ENCODE data around the gene OR13A1. TPM values are rescaled to one million over a fixed set of nuclear protein-coding genes. Genes with fewer than 3 reads are reported as not detected.
"Not testable (repeated sequence)": the region's sequence is repeated elsewhere in the genome, so short reads cannot be mapped to it uniquely, and the experiment has no call there.

Gene OR13A1
- total RNA-seq, 1 experiment from 2014 or later = 0.15 TPM

DNA sequence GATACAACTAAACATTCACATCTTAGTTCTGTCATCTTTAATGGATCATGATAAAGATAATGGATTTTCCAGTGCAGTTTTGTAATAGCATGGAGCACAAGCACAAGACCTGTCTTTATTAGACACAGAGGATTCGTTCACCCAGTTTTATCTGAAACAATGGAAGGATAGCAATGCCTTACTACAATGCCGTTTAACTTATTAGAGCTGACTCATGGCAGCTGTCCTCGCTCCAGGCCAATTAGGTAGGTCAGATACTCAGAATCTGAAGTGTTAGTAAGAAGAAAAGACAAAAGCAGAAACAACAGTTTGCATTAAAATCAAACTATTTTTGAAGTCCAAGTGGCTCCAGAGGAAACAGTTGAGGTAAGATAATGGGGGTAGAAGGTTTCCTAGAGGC is 12.8 kb downstream of the OR13A1 start:
- no peak overlapping the region for H3K27ac Mint-ChIP-seq
- TF ChIP-seq, protein P1, sequence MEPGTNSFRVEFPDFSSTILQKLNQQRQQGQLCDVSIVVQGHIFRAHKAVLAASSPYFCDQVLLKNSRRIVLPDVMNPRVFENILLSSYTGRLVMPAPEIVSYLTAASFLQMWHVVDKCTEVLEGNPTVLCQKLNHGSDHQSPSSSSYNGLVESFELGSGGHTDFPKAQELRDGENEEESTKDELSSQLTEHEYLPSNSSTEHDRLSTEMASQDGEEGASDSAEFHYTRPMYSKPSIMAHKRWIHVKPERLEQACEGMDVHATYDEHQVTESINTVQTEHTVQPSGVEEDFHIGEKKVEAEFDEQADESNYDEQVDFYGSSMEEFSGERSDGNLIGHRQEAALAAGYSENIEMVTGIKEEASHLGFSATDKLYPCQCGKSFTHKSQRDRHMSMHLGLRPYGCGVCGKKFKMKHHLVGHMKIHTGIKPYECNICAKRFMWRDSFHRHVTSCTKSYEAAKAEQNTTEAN (CRISPR knock-in tag; IDR thresholded peaks at IDR 0.05) = no peak
- TF ChIP-seq CBFB (CRISPR knock-in tag; IDR thresholded peaks at IDR 0.05; ENCODE audit: low read depth) (no peak), ZNF219 (CRISPR knock-in tag; IDR thresholded peaks at IDR 0.05; ENCODE audit: borderline replicate concordance) (no peak), TP53 (CRISPR knock-in tag; IDR thresholded peaks at IDR 0.05) (no peak), ATF1 (CRISPR knock-in tag; IDR thresholded peaks at IDR 0.05) (no peak), ZBTB21 (CRISPR knock-in tag; IDR thresholded peaks at IDR 0.05; ENCODE audit: borderline replicate concordance) (no peak), NFATC4 (CRISPR knock-in tag; IDR thresholded peaks at IDR 0.05) (no peak), JAZF1 (CRISPR knock-in tag; IDR thresholded peaks at IDR 0.05) (no peak), MXD4 (CRISPR knock-in tag; IDR thresholded peaks at IDR 0.05; ENCODE audit: borderline replicate concordance) (no peak), ZNF396 (CRISPR knock-in tag; IDR thresholded peaks at IDR 0.05; ENCODE audit: borderline replicate concordance) (no peak), SMAD3 (CRISPR knock-in tag; IDR thresholded peaks at IDR 0.05; ENCODE audit: borderline replicate concordance) (no peak), JUN (CRISPR knock-in tag; IDR thresholded peaks at IDR 0.05) (no peak), HMGA2 (CRISPR knock-in tag; IDR thresholded peaks at IDR 0.05) (no peak)
- TF ChIP-seq, protein P2, sequence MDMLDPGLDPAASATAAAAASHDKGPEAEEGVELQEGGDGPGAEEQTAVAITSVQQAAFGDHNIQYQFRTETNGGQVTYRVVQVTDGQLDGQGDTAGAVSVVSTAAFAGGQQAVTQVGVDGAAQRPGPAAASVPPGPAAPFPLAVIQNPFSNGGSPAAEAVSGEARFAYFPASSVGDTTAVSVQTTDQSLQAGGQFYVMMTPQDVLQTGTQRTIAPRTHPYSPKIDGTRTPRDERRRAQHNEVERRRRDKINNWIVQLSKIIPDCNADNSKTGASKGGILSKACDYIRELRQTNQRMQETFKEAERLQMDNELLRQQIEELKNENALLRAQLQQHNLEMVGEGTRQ (CRISPR knock-in tag; IDR thresholded peaks at IDR 0.05) = no peak
- TF ChIP-seq, protein P3, sequence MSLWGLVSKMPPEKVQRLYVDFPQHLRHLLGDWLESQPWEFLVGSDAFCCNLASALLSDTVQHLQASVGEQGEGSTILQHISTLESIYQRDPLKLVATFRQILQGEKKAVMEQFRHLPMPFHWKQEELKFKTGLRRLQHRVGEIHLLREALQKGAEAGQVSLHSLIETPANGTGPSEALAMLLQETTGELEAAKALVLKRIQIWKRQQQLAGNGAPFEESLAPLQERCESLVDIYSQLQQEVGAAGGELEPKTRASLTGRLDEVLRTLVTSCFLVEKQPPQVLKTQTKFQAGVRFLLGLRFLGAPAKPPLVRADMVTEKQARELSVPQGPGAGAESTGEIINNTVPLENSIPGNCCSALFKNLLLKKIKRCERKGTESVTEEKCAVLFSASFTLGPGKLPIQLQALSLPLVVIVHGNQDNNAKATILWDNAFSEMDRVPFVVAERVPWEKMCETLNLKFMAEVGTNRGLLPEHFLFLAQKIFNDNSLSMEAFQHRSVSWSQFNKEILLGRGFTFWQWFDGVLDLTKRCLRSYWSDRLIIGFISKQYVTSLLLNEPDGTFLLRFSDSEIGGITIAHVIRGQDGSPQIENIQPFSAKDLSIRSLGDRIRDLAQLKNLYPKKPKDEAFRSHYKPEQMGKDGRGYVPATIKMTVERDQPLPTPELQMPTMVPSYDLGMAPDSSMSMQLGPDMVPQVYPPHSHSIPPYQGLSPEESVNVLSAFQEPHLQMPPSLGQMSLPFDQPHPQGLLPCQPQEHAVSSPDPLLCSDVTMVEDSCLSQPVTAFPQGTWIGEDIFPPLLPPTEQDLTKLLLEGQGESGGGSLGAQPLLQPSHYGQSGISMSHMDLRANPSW (CRISPR knock-in tag; conservative IDR thresholded peaks at IDR 0.05; ENCODE audit: low read depth) = no peak
- TF ChIP-seq, protein P4, sequence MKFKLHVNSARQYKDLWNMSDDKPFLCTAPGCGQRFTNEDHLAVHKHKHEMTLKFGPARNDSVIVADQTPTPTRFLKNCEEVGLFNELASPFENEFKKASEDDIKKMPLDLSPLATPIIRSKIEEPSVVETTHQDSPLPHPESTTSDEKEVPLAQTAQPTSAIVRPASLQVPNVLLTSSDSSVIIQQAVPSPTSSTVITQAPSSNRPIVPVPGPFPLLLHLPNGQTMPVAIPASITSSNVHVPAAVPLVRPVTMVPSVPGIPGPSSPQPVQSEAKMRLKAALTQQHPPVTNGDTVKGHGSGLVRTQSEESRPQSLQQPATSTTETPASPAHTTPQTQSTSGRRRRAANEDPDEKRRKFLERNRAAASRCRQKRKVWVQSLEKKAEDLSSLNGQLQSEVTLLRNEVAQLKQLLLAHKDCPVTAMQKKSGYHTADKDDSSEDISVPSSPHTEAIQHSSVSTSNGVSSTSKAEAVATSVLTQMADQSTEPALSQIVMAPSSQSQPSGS (CRISPR knock-in tag; IDR thresholded peaks at IDR 0.05; ENCODE audit: borderline replicate concordance, low read depth) = no peak
- TF ChIP-seq, protein P5, sequence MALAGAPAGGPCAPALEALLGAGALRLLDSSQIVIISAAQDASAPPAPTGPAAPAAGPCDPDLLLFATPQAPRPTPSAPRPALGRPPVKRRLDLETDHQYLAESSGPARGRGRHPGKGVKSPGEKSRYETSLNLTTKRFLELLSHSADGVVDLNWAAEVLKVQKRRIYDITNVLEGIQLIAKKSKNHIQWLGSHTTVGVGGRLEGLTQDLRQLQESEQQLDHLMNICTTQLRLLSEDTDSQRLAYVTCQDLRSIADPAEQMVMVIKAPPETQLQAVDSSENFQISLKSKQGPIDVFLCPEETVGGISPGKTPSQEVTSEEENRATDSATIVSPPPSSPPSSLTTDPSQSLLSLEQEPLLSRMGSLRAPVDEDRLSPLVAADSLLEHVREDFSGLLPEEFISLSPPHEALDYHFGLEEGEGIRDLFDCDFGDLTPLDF (CRISPR knock-in tag; IDR thresholded peaks at IDR 0.05) = no peak
- TF ChIP-seq, protein P6, sequence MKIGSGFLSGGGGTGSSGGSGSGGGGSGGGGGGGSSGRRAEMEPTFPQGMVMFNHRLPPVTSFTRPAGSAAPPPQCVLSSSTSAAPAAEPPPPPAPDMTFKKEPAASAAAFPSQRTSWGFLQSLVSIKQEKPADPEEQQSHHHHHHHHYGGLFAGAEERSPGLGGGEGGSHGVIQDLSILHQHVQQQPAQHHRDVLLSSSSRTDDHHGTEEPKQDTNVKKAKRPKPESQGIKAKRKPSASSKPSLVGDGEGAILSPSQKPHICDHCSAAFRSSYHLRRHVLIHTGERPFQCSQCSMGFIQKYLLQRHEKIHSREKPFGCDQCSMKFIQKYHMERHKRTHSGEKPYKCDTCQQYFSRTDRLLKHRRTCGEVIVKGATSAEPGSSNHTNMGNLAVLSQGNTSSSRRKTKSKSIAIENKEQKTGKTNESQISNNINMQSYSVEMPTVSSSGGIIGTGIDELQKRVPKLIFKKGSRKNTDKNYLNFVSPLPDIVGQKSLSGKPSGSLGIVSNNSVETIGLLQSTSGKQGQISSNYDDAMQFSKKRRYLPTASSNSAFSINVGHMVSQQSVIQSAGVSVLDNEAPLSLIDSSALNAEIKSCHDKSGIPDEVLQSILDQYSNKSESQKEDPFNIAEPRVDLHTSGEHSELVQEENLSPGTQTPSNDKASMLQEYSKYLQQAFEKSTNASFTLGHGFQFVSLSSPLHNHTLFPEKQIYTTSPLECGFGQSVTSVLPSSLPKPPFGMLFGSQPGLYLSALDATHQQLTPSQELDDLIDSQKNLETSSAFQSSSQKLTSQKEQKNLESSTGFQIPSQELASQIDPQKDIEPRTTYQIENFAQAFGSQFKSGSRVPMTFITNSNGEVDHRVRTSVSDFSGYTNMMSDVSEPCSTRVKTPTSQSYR (CRISPR knock-in tag; IDR thresholded peaks at IDR 0.05) = no peak
- TF ChIP-seq, protein P7, sequence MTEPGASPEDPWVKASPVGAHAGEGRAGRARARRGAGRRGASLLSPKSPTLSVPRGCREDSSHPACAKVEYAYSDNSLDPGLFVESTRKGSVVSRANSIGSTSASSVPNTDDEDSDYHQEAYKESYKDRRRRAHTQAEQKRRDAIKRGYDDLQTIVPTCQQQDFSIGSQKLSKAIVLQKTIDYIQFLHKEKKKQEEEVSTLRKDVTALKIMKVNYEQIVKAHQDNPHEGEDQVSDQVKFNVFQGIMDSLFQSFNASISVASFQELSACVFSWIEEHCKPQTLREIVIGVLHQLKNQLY (CRISPR knock-in tag; IDR thresholded peaks at IDR 0.05) = no peak
- ATAC-seq (no peak), DNase-seq (ENCODE audit: low spot score) (no peak)
- H3K27me3 Mint-ChIP-seq (ENCODE audit: low read depth) = peaks cover 2% of the 10 kb centered on the region; the same call in 1 of the 2 replicates
- no peaks in the 10 kb centered on the region for H3K36me3 Mint-ChIP-seq
- peaks cover 11% of the 10 kb centered on the region for H3K4me1 Mint-ChIP-seq
- POLR2A ChIA-PET = no interaction called here
- H3K9me3 Mint-ChIP-seq = peaks cover 1% of the 10 kb centered on the region
- CTCF ChIA-PET = no interaction called here
- H3K4me3 Mint-ChIP-seq = no peak overlapping the region

DNA sequence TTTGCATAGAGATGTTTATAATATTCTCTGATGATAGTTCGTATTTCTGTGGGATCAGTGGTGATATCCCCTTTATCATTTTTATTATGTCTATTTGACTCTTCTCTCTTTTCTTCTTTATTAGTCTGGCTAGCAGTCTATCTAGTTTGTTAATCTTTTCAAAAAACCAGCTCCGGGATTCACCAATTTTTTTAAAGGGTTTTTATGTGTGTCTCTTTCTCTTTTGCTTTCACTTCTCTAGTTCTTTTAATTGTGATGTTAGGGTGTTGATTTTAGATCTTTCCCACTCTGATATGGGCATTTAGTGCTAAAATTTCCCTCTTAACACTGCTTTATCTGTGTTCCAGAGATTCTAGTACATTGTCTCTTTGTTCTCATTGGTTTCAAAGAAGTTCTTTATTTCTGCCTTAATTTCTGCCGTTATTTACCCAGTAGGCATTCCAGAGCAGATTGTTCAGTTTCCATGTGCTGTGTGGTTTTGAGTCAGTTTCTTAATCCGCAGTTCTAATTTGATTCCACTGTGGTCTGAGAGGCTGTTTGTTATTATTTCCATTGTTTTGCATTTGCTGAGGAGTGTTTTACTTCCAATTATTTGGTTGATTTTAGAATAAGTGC is 17.0 kb downstream of the OR13A1 start:
- POLR2A ChIA-PET; H3K9me3 Mint-ChIP-seq; ATAC-seq; CTCF ChIA-PET; DNase-seq (ENCODE audit: low spot score); H3K27ac Mint-ChIP-seq; H3K4me1 Mint-ChIP-seq; H3K4me3 Mint-ChIP-seq; H3K36me3 Mint-ChIP-seq: not testable (repeated sequence)
- H3K27me3 Mint-ChIP-seq (ENCODE audit: low read depth) = peaks cover 12% of the 10 kb centered on the region
